ENCODE data around the gene CAPZB.

Gene CAPZB

GRCh38 chr1:19371226-19372135, 113.9 kb downstream of the CAPZB start:
- DNase-seq (ENCODE audit: low read depth): no peak
- TF ChIP-seq CTCF (conservative IDR thresholded peaks at IDR 0.05; ENCODE audit: low read depth, low read length): no peak
- no peak overlapping the region for H3K4me3 ChIP-seq (ENCODE audit: low read depth, low read length)

GRCh38 chr1:19370453-19371170, 114.7 kb downstream of the CAPZB start:
- H3K4me3 ChIP-seq (ENCODE audit: low read depth, low read length): no peak overlapping the region
- no peak for TF ChIP-seq CTCF (conservative IDR thresholded peaks at IDR 0.05; ENCODE audit: low read depth, low read length)
- no peak for DNase-seq (ENCODE audit: low read depth)

- DNase-seq (ENCODE audit: low read depth): no peak
- TF ChIP-seq CTCF (conservative IDR thresholded peaks at IDR 0.05; ENCODE audit: low read depth, low read length): no peak
- no peak overlapping the region for H3K4me3 ChIP-seq (ENCODE audit: low read depth, low read length)
Observed at GRCh38 chr1:19369396-19370090, 115.8 kb downstream of the CAPZB start.

- no peak for DNase-seq (ENCODE audit: low read depth)
- no peak overlapping the region for H3K4me3 ChIP-seq (ENCODE audit: low read depth, low read length)
- TF ChIP-seq CTCF (conservative IDR thresholded peaks at IDR 0.05; ENCODE audit: low read depth, low read length): no peak
Observed at GRCh38 chr1:19368964-19369363, 116.4 kb downstream of the CAPZB start.

GRCh38 chr1:19368050-19368449, 117.3 kb downstream of the CAPZB start:
- no peak for TF ChIP-seq CTCF (conservative IDR thresholded peaks at IDR 0.05; ENCODE audit: low read depth, low read length)
- DNase-seq (ENCODE audit: low read depth): no peak
- H3K4me3 ChIP-seq (ENCODE audit: low read depth, low read length): no peak overlapping the region

- no peak for TF ChIP-seq CTCF (conservative IDR thresholded peaks at IDR 0.05; ENCODE audit: low read depth, low read length)
- no peak for DNase-seq (ENCODE audit: low read depth)
- H3K4me3 ChIP-seq (ENCODE audit: low read depth, low read length): no peak overlapping the region
Observed at GRCh38 chr1:19367584-19368041, 117.7 kb downstream of the CAPZB start.

Measured in choroid plexus epithelial cell (primary cell).